ENCODE results near the gene SLC9A9.

The SLC9A9 gene

GRCh38 chr3:143383421-143383820, 464.8 kb downstream of the SLC9A9 start:
- TF ChIP-seq CTCF (IDR thresholded peaks at IDR 0.05) = no peak
- no peak for DNase-seq (ENCODE audit: low spot score)
- no peak overlapping the region for H3K27ac ChIP-seq
- H3K4me3 ChIP-seq = no peak overlapping the region

- TF ChIP-seq CTCF (IDR thresholded peaks at IDR 0.05) = no peak
- Histone ChIP-seq H3K27ac (no peak overlapping the region), H3K4me3 (no peak overlapping the region)
- DNase-seq (ENCODE audit: low spot score) = no peak
These were observed 465.5 kb downstream of the SLC9A9 start for GRCh38 chr3:143382816-143383215.

- Histone ChIP-seq H3K4me3 (no peak overlapping the region), H3K27ac (no peak overlapping the region)
- DNase-seq (ENCODE audit: low spot score) = no peak
- TF ChIP-seq CTCF (IDR thresholded peaks at IDR 0.05) = no peak
These were observed 467.8 kb downstream of the SLC9A9 start for GRCh38 chr3:143380449-143380848.

GRCh38 chr3:143375698-143376097, 472.6 kb downstream of the SLC9A9 start:
- Histone ChIP-seq H3K27ac (no peak overlapping the region), H3K4me3 (no peak overlapping the region)
- no peak for DNase-seq (ENCODE audit: low spot score)
- no peak for TF ChIP-seq CTCF (IDR thresholded peaks at IDR 0.05)

GRCh38 chr3:143367171-143367570, 481.1 kb downstream of the SLC9A9 start:
- DNase-seq (ENCODE audit: low spot score) = no peak
- no peak overlapping the region for H3K4me3 ChIP-seq
- TF ChIP-seq CTCF (IDR thresholded peaks at IDR 0.05) = no peak
- no peak overlapping the region for H3K27ac ChIP-seq

GRCh38 chr3:143366672-143367071, 481.6 kb downstream of the SLC9A9 start:
- no peak for TF ChIP-seq CTCF (IDR thresholded peaks at IDR 0.05)
- H3K27ac ChIP-seq = no peak overlapping the region
- H3K4me3 ChIP-seq = no peak overlapping the region
- DNase-seq (ENCODE audit: low spot score) = no peak

- no peak for DNase-seq (ENCODE audit: low spot score)
- Histone ChIP-seq H3K4me3 (no peak overlapping the region), H3K27ac (no peak overlapping the region)
- TF ChIP-seq CTCF (IDR thresholded peaks at IDR 0.05) = no peak
These were observed 484.3 kb downstream of the SLC9A9 start for GRCh38 chr3:143363949-143364348.

All from coronary artery (tissue), 2 donors.